Activated CD4-positive, alpha-beta T cell treated with anti-CD3 and anti-CD28 coated beads for 36 hours (primary cell): ENCODE results near the gene PCNX2. TPM values are rescaled to one million over a fixed set of nuclear protein-coding genes. Genes with fewer than 3 reads are reported as not detected.
A peak's percentile ranks its signal among the peaks of the same experiment; 100 is the strongest.

ENCODE experiments used
- ATAC-seq: fragments of 200-7000 bp; cut with Tn5 transposase; one replicate; pipeline ENCODE4 v1.10.0; 2021; ENCODE audit warnings: mild to moderate bottlenecking, moderate library complexity
- CTCF ChIA-PET: fragments of 350-600 bp; sonication (Branson Sonifier 250); formaldehyde crosslinking; loops from one replicate; lab custom pipeline; 2021; ENCODE audit warnings: antibody characterized with exemption; lab: Charles Lee
- POLR2A ChIA-PET: fragments of 350-600 bp; sonication (Branson Sonifier 250); formaldehyde crosslinking; loops from one replicate; lab custom pipeline; 2021; ENCODE audit warnings: antibody characterized with exemption, inconsistent platforms; lab: Charles Lee
- DNase-seq: peaks from one replicate; pipeline ENCODE4 v3.0.0-alpha.2; 2020
- H3K27ac Mint-ChIP-seq: one replicate; pipeline ENCODE4 v1.8.0; 2021; ENCODE audit warnings: mixed read lengths
- H3K27me3 Mint-ChIP-seq: one replicate; pipeline ENCODE4 v1.8.0; 2021; ENCODE audit warnings: mixed read lengths
- H3K36me3 Mint-ChIP-seq: one replicate; pipeline ENCODE4 v1.8.0; 2021; ENCODE audit warnings: low read depth, mixed read lengths
- H3K4me1 Mint-ChIP-seq: one replicate; pipeline ENCODE4 v1.8.0; 2021; ENCODE audit warnings: mixed read lengths
- H3K4me3 Mint-ChIP-seq: one replicate; pipeline ENCODE4 v1.8.0; 2021; ENCODE audit warnings: mild to moderate bottlenecking, moderate library complexity, mixed read lengths
- H3K9me3 Mint-ChIP-seq: one replicate; pipeline ENCODE4 v1.8.0; 2021; ENCODE audit warnings: low read depth, mixed read lengths
- intact Hi-C, 2 experiments: fragments of 100-400 bp; cut with DNase I in 1 of 2; cut with micrococcal nuclease in 1 of 2; formaldehyde crosslinking; loops; one replicate each; pipeline versions ENCODE4 v1.14.2 to v1.15.1; 2022 to 2024; cut with DNase I, micrococcal nuclease
- total RNA-seq, 2 experiments: library from RNA; stranded (reverse); gene quantifications; one replicate each; pipeline ENCODE4 v1.2.3, GENCODE V29; 2021

Gene PCNX2
- total RNA-seq, 2 experiments from 2014 or later: 14.7 to 18.1 TPM

DNA sequence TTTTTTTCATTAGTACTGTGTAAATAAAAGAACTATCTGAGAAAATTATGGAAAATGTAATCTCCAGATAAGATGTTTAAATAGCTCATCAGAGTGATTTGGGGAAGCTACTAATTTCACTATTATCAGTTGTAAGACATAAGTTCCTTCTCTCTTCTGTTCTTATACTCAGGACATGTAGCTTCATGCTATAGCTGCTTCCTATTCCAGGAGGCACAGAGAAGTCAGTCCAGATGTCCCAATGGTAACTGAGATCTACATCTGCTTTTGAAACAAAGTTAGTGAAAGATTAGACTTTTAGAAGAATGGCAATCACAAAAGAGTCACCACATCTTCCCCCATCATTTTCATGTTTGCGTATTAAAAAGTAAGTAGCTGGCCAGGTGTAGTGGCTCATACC is 37.6 kb upstream of the PCNX2 start:
- no peaks in the 10 kb centered on the region for H3K9me3 Mint-ChIP-seq
- no peak for ATAC-seq
- peaks cover 24% of the 10 kb centered on the region for H3K27me3 Mint-ChIP-seq
- DNase-seq: no peak
- no peak overlapping the region for H3K27ac Mint-ChIP-seq
- no peaks in the 10 kb centered on the region for H3K36me3 Mint-ChIP-seq
- ChIA-PET POLR2A (no interaction called here), CTCF (interaction anchor here (1.1 kb wide), 1 partner anchor 13 kb away, joined by 4 read pairs; no protein-coding TSS in a partner anchor)
- intact Hi-C loops: no loop called here
- H3K4me3 Mint-ChIP-seq: no peak overlapping the region
- peaks cover 8% of the 10 kb centered on the region for H3K4me1 Mint-ChIP-seq

- DNase-seq: no peak
- H3K4me3 Mint-ChIP-seq: no peak overlapping the region
- H3K27ac Mint-ChIP-seq: no peak overlapping the region
- POLR2A ChIA-PET: no interaction called here
- intact Hi-C loops: no loop called here
- peaks cover 10% of the 10 kb centered on the region for H3K4me1 Mint-ChIP-seq
- CTCF ChIA-PET: interaction anchor here (0.6 kb wide), 1 partner anchor 290 kb away, joined by 3 read pairs; no protein-coding TSS in a partner anchor
- H3K9me3 Mint-ChIP-seq: no peaks in the 10 kb centered on the region
- H3K36me3 Mint-ChIP-seq: no peaks in the 10 kb centered on the region
- peaks cover 19% of the 10 kb centered on the region for H3K27me3 Mint-ChIP-seq
- no peak for ATAC-seq
Observed at GRCh38 chr1:233331676-233332519, 36.4 kb upstream of the PCNX2 start.

DNA sequence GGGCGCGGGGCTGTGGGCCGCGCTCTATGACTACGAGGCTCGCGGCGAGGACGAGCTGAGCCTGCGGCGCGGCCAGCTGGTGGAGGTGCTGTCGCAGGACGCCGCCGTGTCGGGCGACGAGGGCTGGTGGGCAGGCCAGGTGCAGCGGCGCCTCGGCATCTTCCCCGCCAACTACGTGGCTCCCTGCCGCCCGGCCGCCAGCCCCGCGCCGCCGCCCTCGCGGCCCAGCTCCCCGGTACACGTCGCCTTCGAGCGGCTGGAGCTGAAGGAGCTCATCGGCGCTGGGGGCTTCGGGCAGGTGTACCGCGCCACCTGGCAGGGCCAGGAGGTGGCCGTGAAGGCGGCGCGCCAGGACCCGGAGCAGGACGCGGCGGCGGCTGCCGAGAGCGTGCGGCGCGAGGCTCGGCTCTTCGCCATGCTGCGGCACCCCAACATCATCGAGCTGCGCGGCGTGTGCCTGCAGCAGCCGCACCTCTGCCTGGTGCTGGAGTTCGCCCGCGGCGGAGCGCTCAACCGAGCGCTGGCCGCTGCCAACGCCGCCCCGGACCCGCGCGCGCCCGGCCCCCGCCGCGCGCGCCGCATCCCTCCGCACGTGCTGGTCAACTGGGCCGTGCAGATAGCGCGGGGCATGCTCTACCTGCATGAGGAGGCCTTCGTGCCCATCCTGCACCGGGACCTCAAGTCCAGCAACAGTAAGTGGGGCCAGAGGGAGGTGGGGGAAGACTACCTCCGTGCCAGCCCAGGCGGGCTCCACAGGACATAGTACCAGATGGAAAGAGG is 32.8 kb upstream of the PCNX2 start:
- peaks cover 15% of the 10 kb centered on the region for H3K27me3 Mint-ChIP-seq
- ChIA-PET POLR2A (no interaction called here), CTCF (no interaction called here)
- no peaks in the 10 kb centered on the region for H3K9me3 Mint-ChIP-seq
- peak overlapping the region; percentile 60 for H3K4me3 Mint-ChIP-seq
- no peaks in the 10 kb centered on the region for H3K36me3 Mint-ChIP-seq
- DNase-seq (peak; percentile 51), ATAC-seq (peak; percentile 23)
- intact Hi-C loops: no loop called here
- peaks cover 13% of the 10 kb centered on the region for H3K4me1 Mint-ChIP-seq
- H3K27ac Mint-ChIP-seq: no peak overlapping the region

DNA sequence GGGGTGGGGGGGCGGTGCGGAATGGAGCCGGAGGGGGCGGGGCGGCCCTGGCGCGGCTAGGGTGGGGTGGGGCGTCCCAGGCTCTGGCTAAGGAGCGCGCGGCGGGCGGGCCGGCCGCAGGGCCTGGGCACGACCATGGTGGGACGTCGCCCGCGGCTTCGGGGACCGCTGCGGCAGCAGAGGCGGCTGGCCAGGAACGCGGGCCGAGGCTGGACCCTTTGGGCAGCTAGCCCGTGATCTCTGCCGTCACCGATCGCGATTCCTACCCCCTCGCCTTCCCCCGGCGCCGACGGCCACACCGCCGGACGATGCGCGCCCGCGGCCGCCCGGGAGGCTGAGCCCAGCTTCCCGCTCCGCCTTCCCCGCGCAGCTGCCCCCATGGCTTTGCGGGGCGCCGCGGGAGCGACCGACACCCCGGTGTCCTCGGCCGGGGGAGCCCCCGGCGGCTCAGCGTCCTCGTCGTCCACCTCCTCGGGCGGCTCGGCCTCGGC is 32.2 kb upstream of the PCNX2 start, which contains the start of gene MAP3K21:
MAP3K21 (plus strand) TSS at position 74 of the 491 bp plus-strand sequence; CDS start at position 379, 305 bp downstream.
- Mint-ChIP-seq H3K4me1 (peaks cover 13% of the 10 kb centered on the region), H3K4me3 (peak within 1 kb of the TSS; percentile 69), H3K9me3 (no peaks in the 10 kb centered on the region), H3K27ac (no peak within 1 kb of the TSS), H3K27me3 (peaks cover 15% of the 10 kb centered on the region), H3K36me3 (no peaks in the 10 kb centered on the region)
- DNase-seq: no peak
- peak; percentile 42 for ATAC-seq
- intact Hi-C loops: loop anchor here in 1 of 2 experiments (1.0 kb wide), 3 partner anchors 32 to 1046 kb away; partner anchors contain the start of genes COA6, NTPCR and PCNX2
- ChIA-PET CTCF (no interaction called here), POLR2A (no interaction called here)

DNA sequence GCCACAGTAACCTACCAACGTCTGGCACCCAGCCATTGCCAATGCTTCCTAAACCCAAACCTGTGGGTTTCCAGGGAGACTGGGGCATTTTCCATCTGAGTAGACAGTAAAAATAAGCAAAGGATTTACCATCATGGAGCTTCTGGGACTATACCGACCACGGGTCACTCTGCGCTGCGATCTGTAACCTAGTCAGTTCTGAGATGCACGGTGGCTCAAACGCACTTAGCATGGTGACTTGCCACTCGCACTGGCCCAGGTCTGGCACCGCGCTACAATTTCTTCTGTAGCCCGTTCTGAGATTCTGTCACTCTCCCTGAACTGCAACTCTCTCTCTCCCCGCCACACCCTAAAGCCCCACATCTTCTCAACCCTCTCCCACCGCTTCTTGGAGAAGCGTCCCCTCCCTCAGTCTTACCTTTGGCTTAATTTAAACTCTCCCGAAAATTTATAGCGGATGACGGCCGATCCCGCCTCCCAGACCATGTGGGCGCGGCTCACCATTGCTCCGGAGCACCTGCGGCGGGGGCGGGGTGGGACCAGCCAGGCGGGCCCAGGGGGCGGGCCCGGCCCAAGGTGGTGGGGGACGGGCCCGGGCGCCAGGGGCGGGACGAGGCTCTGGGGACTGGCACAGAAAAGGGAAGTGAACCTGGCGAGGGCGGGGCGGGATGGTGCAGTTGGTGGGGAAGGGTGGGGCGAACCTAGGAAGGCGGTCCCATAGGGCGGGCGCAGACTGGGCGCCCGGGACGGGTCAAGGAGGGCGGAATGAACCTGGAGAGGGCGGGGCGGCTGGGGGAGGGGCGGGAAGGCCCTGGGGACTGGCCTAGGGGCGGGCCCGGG is 31.5 kb upstream of the PCNX2 start:
- peaks cover 13% of the 10 kb centered on the region for H3K4me1 Mint-ChIP-seq
- peak overlapping the region; percentile 69 for H3K4me3 Mint-ChIP-seq
- peaks cover 13% of the 10 kb centered on the region for H3K27me3 Mint-ChIP-seq
- ChIA-PET POLR2A (no interaction called here), CTCF (interaction anchor here (0.6 to 0.9 kb wide), 2 partner anchors 13 to 22 kb away, joined by 3 read pairs; no protein-coding TSS in a partner anchor)
- ATAC-seq: peak; percentile 97
- intact Hi-C loops: loop anchor here in 1 of 2 experiments (1.0 kb wide), 3 partner anchors 32 to 1046 kb away; partner anchors contain the start of genes COA6, NTPCR and PCNX2
- DNase-seq: peak; percentile 94
- H3K27ac Mint-ChIP-seq: no peak overlapping the region
- no peaks in the 10 kb centered on the region for H3K9me3 Mint-ChIP-seq
- H3K36me3 Mint-ChIP-seq: no peaks in the 10 kb centered on the region

GRCh38 chr1:233326319-233326718 is 30.8 kb upstream of the PCNX2 start:
- CTCF ChIA-PET: interaction anchor here (0.6 to 0.9 kb wide), 2 partner anchors 14 to 22 kb away, joined by 3 read pairs; no protein-coding TSS in a partner anchor
- H3K27me3 Mint-ChIP-seq: peaks cover 12% of the 10 kb centered on the region
- no peak for ATAC-seq
- DNase-seq: no peak
- H3K4me3 Mint-ChIP-seq: no peak overlapping the region
- intact Hi-C loops: no loop called here
- no peak overlapping the region for H3K27ac Mint-ChIP-seq
- H3K4me1 Mint-ChIP-seq: peaks cover 13% of the 10 kb centered on the region
- no peaks in the 10 kb centered on the region for H3K9me3 Mint-ChIP-seq
- no peaks in the 10 kb centered on the region for H3K36me3 Mint-ChIP-seq
- POLR2A ChIA-PET: no interaction called here

DNA sequence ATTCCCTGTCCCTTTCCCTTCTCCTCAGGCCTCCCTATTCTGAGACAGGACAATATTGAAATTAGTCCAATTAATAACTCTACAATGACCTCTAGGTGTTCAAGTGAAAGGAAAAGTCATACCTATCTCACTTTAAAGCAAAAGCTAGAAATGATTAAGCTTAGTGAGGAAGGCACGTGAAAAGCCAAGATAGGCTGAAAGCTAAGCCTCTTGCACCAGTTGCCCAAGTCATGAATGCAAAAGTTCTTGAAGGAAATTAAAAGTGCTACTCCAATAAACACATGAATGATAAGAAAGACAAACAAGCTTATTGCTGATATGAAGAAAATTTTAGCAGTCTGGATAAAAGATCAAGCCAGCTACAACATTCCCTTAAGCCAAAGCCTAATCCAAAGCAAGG is 28.2 kb upstream of the PCNX2 start:
- no peaks in the 10 kb centered on the region for H3K36me3 Mint-ChIP-seq
- ATAC-seq: no peak
- intact Hi-C loops: no loop called here
- DNase-seq: no peak
- H3K9me3 Mint-ChIP-seq: no peaks in the 10 kb centered on the region
- ChIA-PET CTCF (interaction anchor here (0.8 kb wide), 1 partner anchor 19 kb away, joined by 4 read pairs; no protein-coding TSS in a partner anchor), POLR2A (no interaction called here)
- no peak overlapping the region for H3K27ac Mint-ChIP-seq
- H3K27me3 Mint-ChIP-seq: peaks cover 11% of the 10 kb centered on the region
- H3K4me3 Mint-ChIP-seq: no peak overlapping the region
- peaks cover 5% of the 10 kb centered on the region for H3K4me1 Mint-ChIP-seq

GRCh38 chr1:233320023-233320422 is 24.5 kb upstream of the PCNX2 start:
- Mint-ChIP-seq H3K4me3 (no peak overlapping the region), H3K36me3 (no peaks in the 10 kb centered on the region), H3K27me3 (peaks cover 12% of the 10 kb centered on the region), H3K9me3 (no peaks in the 10 kb centered on the region), H3K27ac (no peak overlapping the region), H3K4me1 (no peaks in the 10 kb centered on the region)
- ChIA-PET POLR2A (no interaction called here), CTCF (no interaction called here)
- ATAC-seq (no peak), DNase-seq (no peak)
- intact Hi-C loops: no loop called here

DNA sequence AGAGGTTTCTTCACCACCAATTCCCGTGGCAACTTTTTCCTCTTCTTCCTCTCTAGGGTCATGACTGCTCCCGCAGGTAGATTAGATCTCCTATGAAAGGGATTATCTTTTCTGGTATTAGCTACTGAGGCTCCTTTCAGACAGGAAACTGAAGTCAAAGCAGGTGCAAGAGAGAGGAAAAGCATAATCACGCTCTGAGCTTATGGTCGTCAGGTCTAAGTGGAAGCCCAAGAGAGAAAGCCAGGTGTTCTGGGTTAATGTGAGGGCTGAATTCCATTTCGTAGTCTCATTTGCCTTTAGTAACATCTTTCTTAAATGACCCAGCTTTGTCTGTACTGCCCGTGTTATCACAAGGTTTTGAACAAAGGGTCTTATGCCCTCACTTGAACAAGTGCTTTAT is 23.7 kb upstream of the PCNX2 start:
- DNase-seq (no peak), ATAC-seq (no peak)
- intact Hi-C loops: no loop called here
- POLR2A ChIA-PET: no interaction called here
- Mint-ChIP-seq H3K4me1 (no peaks in the 10 kb centered on the region), H3K9me3 (no peaks in the 10 kb centered on the region), H3K36me3 (no peaks in the 10 kb centered on the region), H3K27me3 (peaks cover 14% of the 10 kb centered on the region), H3K4me3 (no peak overlapping the region), H3K27ac (no peak overlapping the region)
- CTCF ChIA-PET: interaction anchor here (0.7 kb wide), 1 partner anchor 355 kb away, joined by 3 read pairs; no protein-coding TSS in a partner anchor

GRCh38 chr1:233316473-233316872 is 20.9 kb upstream of the PCNX2 start:
- ChIA-PET CTCF (interaction anchor here (0.6 to 4.1 kb wide), 6 partner anchors 9 to 347 kb away, joined by 3 to 24 read pairs (median 3); no protein-coding TSS in a partner anchor), POLR2A (no interaction called here)
- Mint-ChIP-seq H3K27ac (no peak overlapping the region), H3K4me3 (no peak overlapping the region), H3K9me3 (no peaks in the 10 kb centered on the region), H3K27me3 (peaks cover 14% of the 10 kb centered on the region), H3K4me1 (no peaks in the 10 kb centered on the region), H3K36me3 (no peaks in the 10 kb centered on the region)
- intact Hi-C loops: no loop called here
- ATAC-seq (no peak), DNase-seq (no peak)
